Mesendoderm (in vitro differentiated cells): ENCODE measurements around the gene NKD1.

Source experiments
- DNase-seq: peaks from one replicate; pipeline ENCODE4 v3.0.0; 2013
- H2AK5ac ChIP-seq: 2 replicates; pipeline ENCODE4 v1.6.1; 2013; ENCODE audit warnings: low read length, inconsistent platforms
- H2BK120ac ChIP-seq: 2 replicates; pipeline ENCODE4 v1.6.1; 2013; ENCODE audit warnings: low read depth, mild to moderate bottlenecking, low read length, moderate library complexity, mixed read lengths
- H2BK15ac ChIP-seq: replicated peaks from 2 replicates; pipeline ENCODE4 v1.6.1; 2013; ENCODE audit warnings: low read depth, mild to moderate bottlenecking, moderate library complexity
- H2BK5ac ChIP-seq: 2 replicates; pipeline ENCODE4 v1.6.1; 2013; ENCODE audit warnings: low read length, inconsistent platforms
- H3K18ac ChIP-seq: 2 replicates; pipeline ENCODE4 v1.6.1; 2013; ENCODE audit warnings: mild to moderate bottlenecking, low read length, mixed read lengths
- H3K23ac ChIP-seq: one replicate; pipeline ENCODE4 v1.6.1; 2013; ENCODE audit warnings: low read length
- H3K27ac ChIP-seq: 2 replicates; pipeline ENCODE4 v1.5.1; 2013; ENCODE audit warnings: low read depth, mild to moderate bottlenecking, inconsistent platforms, low read length, moderate library complexity
- H3K27me3 ChIP-seq: 2 replicates; pipeline ENCODE4 v1.6.1; 2013; ENCODE audit warnings: low read length, control low read depth, mild to moderate bottlenecking, inconsistent platforms; ENCODE audit not compliant: insufficient read depth, poor library complexity
- H3K36me3 ChIP-seq: 2 replicates; pipeline ENCODE4 v1.6.1; 2013; ENCODE audit warnings: low read length, inconsistent platforms; ENCODE audit not compliant: control insufficient read depth, insufficient read depth
- H3K4ac ChIP-seq: one replicate; pipeline ENCODE4 v1.6.1; 2013; ENCODE audit warnings: low read depth, mild to moderate bottlenecking, low read length, moderate library complexity
- H3K4me1 ChIP-seq: 2 replicates; pipeline ENCODE4 v1.6.1; 2013; ENCODE audit warnings: low read depth, low read length, inconsistent platforms; ENCODE audit not compliant: control insufficient read depth
- H3K4me2 ChIP-seq: 2 replicates; pipeline ENCODE4 v1.6.1; 2013; ENCODE audit warnings: low read length
- H3K4me3 ChIP-seq: 2 replicates; pipeline ENCODE4 v1.5.1; 2013; ENCODE audit warnings: mild to moderate bottlenecking, low read length
- H3K56ac ChIP-seq: one replicate; pipeline ENCODE4 v1.6.1; 2013; ENCODE audit warnings: low read length
- H3K79me1 ChIP-seq: 2 replicates; pipeline ENCODE4 v1.6.1; 2013; ENCODE audit warnings: low read length, inconsistent platforms
- H3K79me2 ChIP-seq: 2 replicates; pipeline ENCODE4 v1.6.1; 2013; ENCODE audit warnings: mild to moderate bottlenecking, low read length; ENCODE audit not compliant: control insufficient read depth, insufficient read depth
- H3K9ac ChIP-seq: 2 replicates; pipeline ENCODE4 v1.6.1; 2013; ENCODE audit warnings: low read length, inconsistent platforms
- H4K5ac ChIP-seq: one replicate; pipeline ENCODE4 v1.6.1; 2013; ENCODE audit warnings: low read length
- H4K8ac ChIP-seq: one replicate; pipeline ENCODE4 v1.6.1; 2013; ENCODE audit warnings: low read depth, mild to moderate bottlenecking, control low read depth, low read length, moderate library complexity
- WGBS: extraction: QIAGEN DNeasy Blood & Tissue Kit; methylation state at CpG from one replicate; pipeline ENCODE4 v1.1.7; 2013; ENCODE audit warnings: low lambda C conversion rate, missing lambda C conversion rate; ENCODE audit not compliant: insufficient coverage; ENCODE audit errors: extremely low coverage; 5-methylcytosine and 5-hydroxymethylcytosine counted together

The NKD1 gene

DNA sequence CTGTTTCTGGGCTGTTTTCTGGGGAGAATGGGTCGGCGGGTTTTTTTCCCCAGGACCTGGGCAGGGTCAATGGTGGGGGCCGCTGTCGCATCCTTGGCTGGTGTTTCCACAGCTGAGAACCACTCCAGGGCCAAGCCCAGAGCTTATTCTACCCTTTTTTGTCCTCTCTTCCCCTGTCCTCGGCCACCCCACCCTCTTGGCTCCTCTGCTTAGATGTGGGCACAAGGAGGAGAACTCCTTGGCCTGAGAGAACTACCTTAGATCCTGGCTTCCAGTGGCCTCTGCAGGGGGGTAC is 149.2 kb downstream of the NKD1 start:
- Histone ChIP-seq H2AK5ac (no peak overlapping the region), H3K23ac (no peak overlapping the region), H3K4me3 (no peak overlapping the region), H3K27ac (no peak overlapping the region), H2BK15ac (no peak overlapping the region), H2BK5ac (no peak overlapping the region), H3K9ac (no peak overlapping the region), H3K79me2 (no peaks in the 10 kb centered on the region), H2BK120ac (no peak overlapping the region), H3K4me2 (no peak overlapping the region), H3K56ac (no peak overlapping the region), H3K79me1 (no peaks in the 10 kb centered on the region), H4K8ac (no peak overlapping the region), H3K4me1 (no peaks in the 10 kb centered on the region), H3K36me3 (no peaks in the 10 kb centered on the region), H3K4ac (no peak overlapping the region), H3K27me3 (no peaks in the 10 kb centered on the region), H4K5ac (no peak overlapping the region), H3K18ac (no peak overlapping the region)
- no CpG with 5 or more reads among the region's 5 CpGs for WGBS
- DNase-seq: no peak

DNA sequence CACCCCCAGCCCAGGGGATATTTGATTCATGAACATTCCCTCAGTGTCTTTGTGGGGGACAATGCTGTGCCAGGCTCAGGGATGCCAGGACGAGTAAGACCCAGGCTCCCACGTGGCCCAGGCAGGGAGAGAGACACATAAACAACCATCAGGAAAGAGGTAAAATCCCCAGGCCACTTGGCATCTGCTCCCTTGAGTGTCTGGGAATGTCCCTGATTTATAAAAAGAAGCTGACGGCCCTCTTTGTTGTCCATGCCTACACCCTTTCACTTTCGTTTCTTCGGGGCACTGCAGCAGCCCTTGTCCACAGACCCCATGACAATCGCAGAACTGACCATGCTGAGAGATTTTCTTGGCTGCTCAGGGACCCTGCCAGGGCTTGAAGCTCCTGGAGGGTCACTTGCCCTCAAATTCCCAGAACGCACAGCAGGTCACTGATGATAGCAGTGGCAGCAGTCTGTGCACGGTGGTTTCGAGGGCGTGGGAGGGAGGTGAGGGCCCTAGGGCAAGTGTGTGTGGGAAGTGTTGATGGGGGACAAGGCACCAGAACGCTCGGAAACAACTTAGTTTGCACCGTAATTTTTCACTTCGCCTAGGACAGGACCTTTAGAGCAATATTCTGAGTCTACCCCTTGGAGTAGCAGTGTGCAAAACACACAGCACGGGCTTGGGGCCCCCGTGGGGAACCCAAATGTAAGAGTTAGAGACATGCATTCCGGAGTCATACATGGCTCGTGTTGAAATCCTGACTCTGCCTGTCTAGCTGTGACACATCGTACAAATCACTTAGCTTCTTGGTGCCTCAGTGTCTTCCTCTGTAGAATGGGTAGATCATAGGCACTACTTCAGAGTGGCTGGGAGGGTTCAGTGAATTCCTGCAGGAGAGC is 149.9 kb downstream of the NKD1 start:
- Histone ChIP-seq H2BK15ac (no peak overlapping the region), H3K79me1 (no peaks in the 10 kb centered on the region), H2BK120ac (no peak overlapping the region), H2BK5ac (no peak overlapping the region), H3K4me2 (no peak overlapping the region), H3K4me1 (no peaks in the 10 kb centered on the region), H3K27ac (no peak overlapping the region), H3K4me3 (no peak overlapping the region), H3K18ac (no peak overlapping the region), H4K5ac (no peak overlapping the region), H2AK5ac (no peak overlapping the region), H3K56ac (no peak overlapping the region), H4K8ac (no peak overlapping the region), H3K36me3 (no peaks in the 10 kb centered on the region), H3K79me2 (no peaks in the 10 kb centered on the region), H3K4ac (no peak overlapping the region), H3K27me3 (no peaks in the 10 kb centered on the region), H3K9ac (no peak overlapping the region), H3K23ac (no peak overlapping the region)
- no peak for DNase-seq
- no CpG with 5 or more reads among the region's 19 CpGs for WGBS
